Brain microvascular endothelial cell (primary cell): ENCODE data around the gene TADA3.

ENCODE experiments used
- DNase-seq: peaks from one replicate; pipeline ENCODE4 v3.0.0-alpha.2; 2020
- H3K27ac ChIP-seq: fragments of 250-450 bp; sonication (Bioruptor Pico); 2 replicates; pipeline ENCODE4 v1.5.1; 2020; ENCODE audit warnings: mild to moderate bottlenecking, moderate library complexity
- H3K27me3 ChIP-seq: fragments of 250-450 bp; sonication (Bioruptor Pico); replicated peaks from 2 replicates; pipeline ENCODE4 v1.5.1; 2020; ENCODE audit warnings: mild to moderate bottlenecking
- H3K36me3 ChIP-seq: fragments of 250-450 bp; sonication (Bioruptor Pico); replicated peaks from 2 replicates; pipeline ENCODE4 v1.5.1; 2020; ENCODE audit warnings: mild to moderate bottlenecking
- H3K4me3 ChIP-seq: 2 replicates; pipeline ENCODE4 v1.5.1; 2011; ENCODE audit warnings: low read depth, mild to moderate bottlenecking, control low read depth, low read length, moderate library complexity
- CTCF ChIP-seq: IDR thresholded peaks from 2 replicates; pipeline ENCODE4 v1.5.1; 2011; ENCODE audit warnings: low read depth, mild to moderate bottlenecking, moderate library complexity, low read length, control low read depth, inconsistent platforms; ENCODE audit errors: missing control alignments
- in situ Hi-C: cut with HindIII; loops from 2 replicates; pipeline ENCODE4 v1.10.0; 2017; ENCODE audit warnings: low sequenced_read_pairs, low pct_ligation_motif_present

The TADA3 gene

DNA sequence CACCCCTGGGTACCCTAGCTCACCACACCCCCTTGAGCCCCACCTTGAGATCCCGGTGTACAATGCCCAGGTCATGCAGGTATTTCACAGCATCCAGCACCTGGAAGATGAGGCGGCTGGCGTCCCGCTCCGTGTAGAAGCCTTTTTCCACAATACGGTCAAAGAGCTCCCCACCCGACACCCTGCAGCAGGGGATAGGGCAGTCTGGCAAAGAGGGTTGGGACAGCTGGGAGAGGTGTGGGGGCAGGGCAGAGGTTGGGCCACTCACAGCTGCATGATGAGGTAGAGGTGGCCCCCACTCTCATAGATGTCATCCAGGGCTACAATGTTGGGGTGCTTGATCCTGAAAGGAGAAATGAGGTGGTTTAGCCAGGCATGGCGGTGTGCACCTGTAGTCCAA lies 29.4 kb downstream of the TADA3 start:
- H3K36me3 ChIP-seq: peaks cover 11% of the 10 kb centered on the region
- no peak overlapping the region for H3K27ac ChIP-seq
- H3K4me3 ChIP-seq: no peak overlapping the region
- TF ChIP-seq CTCF: no peak
- no peaks in the 10 kb centered on the region for H3K27me3 ChIP-seq
- in situ Hi-C loops: no loop called here
- no peak for DNase-seq

DNA sequence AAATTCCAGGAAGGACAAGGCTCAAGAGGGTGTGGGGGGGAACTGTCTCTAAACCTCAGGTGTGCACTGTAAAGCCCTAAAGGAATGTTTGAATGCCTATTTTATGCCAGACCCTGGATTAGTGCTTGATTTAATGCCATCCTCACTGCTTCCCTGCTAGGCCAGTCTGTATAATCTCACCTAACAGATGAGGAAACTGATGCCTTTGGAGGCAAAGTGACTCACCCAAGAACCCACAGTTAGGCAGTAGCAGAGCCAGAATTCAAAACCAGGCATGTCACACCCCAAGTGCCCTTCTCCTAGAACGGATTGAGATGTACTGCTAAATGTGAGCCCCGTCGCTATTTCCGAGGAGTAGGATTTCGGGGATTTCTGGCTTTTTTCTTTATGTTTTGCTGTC lies 30.4 kb downstream of the TADA3 start:
- no peak for TF ChIP-seq CTCF
- H3K27ac ChIP-seq: no peak overlapping the region
- no peak for DNase-seq
- in situ Hi-C loops: no loop called here
- peaks cover 18% of the 10 kb centered on the region for H3K36me3 ChIP-seq
- H3K4me3 ChIP-seq: no peak overlapping the region
- no peaks in the 10 kb centered on the region for H3K27me3 ChIP-seq

DNA sequence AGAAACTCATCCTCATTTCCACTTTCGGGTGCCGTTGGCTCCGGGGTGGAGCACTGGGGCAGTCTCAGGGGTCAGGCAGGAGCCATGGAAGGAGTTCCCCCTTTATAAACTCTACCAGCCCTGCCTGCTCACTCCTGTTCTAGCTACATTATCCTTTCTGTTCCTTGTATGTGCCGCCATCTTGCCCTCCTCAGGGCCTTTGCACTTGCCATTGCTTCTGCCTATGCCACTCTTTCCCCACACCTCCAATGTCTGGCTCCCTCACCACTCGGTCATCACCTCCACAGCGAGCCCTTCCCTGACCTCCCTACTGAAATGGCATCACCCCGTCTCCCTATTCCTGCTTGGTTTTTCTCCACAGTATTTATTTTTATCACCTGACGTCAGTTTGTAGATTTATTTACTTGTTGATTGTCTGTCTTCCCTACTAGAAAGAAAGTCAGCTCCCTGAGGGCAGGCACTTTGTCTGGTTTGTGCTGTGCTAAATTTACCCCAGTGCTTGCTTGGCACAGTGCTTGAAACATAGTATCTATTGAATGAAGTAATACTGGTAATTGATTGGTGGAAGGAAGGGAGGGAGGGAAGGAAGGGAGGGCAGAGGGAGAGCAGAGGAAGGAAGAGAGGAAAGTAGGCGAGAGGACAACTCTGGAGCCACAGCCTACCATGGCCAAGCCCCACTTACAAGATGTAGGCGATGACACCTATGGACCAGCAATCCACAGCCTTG lies 31.3 kb downstream of the TADA3 start:
- DNase-seq: no peak
- Histone ChIP-seq H3K36me3 (peaks cover 23% of the 10 kb centered on the region), H3K27ac (no peak overlapping the region), H3K4me3 (no peak overlapping the region), H3K27me3 (no peaks in the 10 kb centered on the region)
- no peak for TF ChIP-seq CTCF
- in situ Hi-C loops: no loop called here

DNA sequence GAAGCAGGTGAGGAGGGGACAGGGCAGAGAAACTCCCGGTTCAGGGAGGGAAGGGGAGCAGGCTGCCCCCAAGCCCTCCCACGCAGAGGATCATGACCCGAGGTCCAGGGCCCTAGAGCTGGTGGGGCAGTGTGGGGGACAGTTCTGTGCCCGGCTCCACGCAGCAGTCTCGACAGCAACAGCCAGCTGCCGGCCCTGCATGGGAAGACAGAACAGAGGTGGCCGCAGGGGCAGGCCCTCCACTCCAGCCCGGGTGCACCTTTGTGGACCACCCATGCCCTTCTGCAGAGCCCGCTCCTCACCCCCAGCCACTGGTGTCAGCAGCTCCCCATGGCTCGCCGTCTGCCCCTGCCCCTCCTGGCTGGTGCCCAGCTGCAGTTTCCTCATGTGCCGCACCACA lies 34.8 kb downstream of the TADA3 start:
- no peak for TF ChIP-seq CTCF
- DNase-seq: no peak
- H3K27me3 ChIP-seq: no peaks in the 10 kb centered on the region
- peaks cover 28% of the 10 kb centered on the region for H3K36me3 ChIP-seq
- H3K27ac ChIP-seq: no peak overlapping the region
- H3K4me3 ChIP-seq: no peak overlapping the region
- in situ Hi-C loops: no loop called here

DNA sequence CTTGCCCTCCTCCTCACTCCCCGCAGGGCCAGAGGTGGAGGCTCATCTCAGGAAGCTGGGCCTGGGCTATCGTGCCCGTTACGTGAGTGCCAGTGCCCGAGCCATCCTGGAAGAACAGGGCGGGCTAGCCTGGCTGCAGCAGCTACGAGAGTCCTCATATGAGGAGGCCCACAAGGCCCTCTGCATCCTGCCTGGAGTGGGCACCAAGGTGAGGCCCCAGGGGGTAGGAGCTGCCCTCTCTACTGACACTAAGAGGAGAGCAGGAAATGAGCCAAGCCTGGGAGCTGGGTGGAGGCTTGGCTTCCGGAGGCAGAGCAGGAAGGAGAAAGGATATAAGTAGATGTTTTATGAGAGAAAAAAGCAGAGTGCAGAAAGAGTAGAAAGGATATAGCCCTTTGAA lies 37.6 kb downstream of the TADA3 start:
- H3K4me3 ChIP-seq: no peak overlapping the region
- in situ Hi-C loops: no loop called here
- no peak overlapping the region for H3K27ac ChIP-seq
- no peak for TF ChIP-seq CTCF
- H3K27me3 ChIP-seq: no peaks in the 10 kb centered on the region
- H3K36me3 ChIP-seq: peaks cover 25% of the 10 kb centered on the region
- no peak for DNase-seq
